KOPT-K1 (cell line): ENCODE measurements around the gene TERT.

ENCODE experiments used
- H3K27ac ChIP-seq: fragments of 200-600 bp; sonication (generic); 2 replicates; pipeline ENCODE4 v1.5.1; 2016; ENCODE audit warnings: antibody characterized with exemption, mild to moderate bottlenecking, low read depth, low read length; ENCODE audit not compliant: poor library complexity, severe bottlenecking
- H3K36me3 ChIP-seq: fragments of 200-600 bp; sonication (generic); 2 replicates; pipeline ENCODE4 v1.5.1; 2017; ENCODE audit warnings: antibody characterized with exemption, mild to moderate bottlenecking, low read length, moderate library complexity; ENCODE audit not compliant: insufficient read depth
- H3K9me3 ChIP-seq: fragments of 200-600 bp; sonication (generic); 2 replicates; pipeline ENCODE4 v1.5.1; 2017; ENCODE audit warnings: antibody characterized with exemption, low read length, mild to moderate bottlenecking; ENCODE audit not compliant: insufficient read depth, poor library complexity, severe bottlenecking

The TERT gene

DNA sequence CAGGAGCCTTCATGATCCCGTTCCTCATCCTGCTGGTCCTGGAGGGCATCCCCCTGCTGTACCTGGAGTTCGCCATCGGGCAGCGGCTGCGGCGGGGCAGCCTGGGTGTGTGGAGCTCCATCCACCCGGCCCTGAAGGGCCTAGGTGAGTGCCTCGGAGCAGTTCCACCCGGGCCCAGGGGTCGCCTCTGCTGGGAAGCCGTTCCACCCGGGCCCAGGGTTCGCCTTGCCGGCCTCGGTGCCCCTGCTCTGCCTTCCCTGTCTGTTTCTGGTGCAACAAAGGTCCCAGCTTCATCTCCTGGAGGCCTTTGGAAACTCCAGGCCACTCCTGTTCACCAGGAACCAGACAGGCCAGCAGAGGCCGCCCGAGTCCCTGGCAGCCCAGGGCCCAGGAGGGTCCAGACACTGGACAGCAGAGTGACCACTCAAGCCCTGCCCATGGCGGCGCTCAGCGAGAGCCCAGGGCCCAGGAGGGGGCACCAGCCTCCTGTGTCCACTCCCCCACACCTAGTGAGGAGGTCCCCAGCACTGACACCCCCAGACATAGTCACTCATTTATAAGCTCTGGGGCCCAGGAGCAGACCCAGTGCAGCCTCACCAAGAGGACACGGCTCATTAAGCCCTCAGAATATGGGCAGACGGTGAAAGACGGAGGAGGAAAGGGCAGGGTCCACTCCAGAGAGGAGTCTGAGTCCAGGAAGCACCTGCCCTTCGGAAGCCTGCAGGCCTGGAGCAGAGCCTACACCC is 86.0 kb downstream of the TERT start:
- Histone ChIP-seq H3K36me3 (no peaks in the 10 kb centered on the region), H3K9me3 (no peaks in the 10 kb centered on the region), H3K27ac (no peak overlapping the region)

DNA sequence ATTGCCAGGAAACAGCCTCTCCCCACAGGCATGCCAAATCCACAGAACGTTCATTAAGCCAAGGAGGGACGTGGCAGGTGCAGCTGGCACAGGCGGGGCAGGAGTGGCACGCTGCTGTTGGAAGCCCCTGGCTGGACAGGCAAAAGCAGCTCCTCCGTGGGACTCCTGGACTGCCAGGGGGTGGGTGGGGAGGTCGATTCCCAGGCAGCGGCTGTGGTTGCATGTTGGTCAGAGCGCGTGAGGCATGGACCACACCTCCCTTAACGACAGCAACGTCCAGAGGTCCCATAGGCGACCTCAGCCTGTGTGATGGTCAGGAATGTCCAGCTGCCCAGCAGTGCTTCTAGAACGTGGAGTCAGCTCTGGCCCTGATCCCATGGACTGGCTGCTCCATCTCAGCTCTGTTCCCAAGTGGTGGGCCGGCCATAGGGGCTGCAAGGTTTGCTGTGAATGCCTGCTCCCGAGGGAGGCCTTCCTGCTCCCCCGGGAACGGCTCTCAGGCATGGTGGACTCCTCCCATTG is 86.6 kb downstream of the TERT start:
- Histone ChIP-seq H3K9me3 (no peaks in the 10 kb centered on the region), H3K27ac (no peak overlapping the region), H3K36me3 (no peaks in the 10 kb centered on the region)

DNA sequence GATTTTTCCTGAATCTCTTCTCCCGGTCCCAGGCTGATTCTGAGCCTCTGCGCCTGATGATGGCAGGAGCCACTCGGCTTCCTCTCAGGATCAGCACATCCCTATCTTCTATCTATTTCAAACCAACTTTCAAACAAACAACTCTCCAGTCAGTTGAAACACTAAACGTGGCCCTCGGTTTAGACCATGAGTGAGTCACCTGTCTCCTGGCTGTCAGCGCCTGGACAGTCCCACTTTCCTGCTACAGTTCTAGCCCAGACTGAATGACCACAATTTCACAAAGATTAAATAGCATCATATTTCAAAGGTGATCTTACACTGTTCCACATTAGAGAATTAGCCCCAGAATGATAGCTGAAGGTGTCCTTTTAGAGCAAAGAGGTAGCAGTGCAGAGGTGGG is 87.3 kb downstream of the TERT start:
- H3K27ac ChIP-seq, result no peak overlapping the region
- no peaks in the 10 kb centered on the region for H3K36me3 ChIP-seq

DNA sequence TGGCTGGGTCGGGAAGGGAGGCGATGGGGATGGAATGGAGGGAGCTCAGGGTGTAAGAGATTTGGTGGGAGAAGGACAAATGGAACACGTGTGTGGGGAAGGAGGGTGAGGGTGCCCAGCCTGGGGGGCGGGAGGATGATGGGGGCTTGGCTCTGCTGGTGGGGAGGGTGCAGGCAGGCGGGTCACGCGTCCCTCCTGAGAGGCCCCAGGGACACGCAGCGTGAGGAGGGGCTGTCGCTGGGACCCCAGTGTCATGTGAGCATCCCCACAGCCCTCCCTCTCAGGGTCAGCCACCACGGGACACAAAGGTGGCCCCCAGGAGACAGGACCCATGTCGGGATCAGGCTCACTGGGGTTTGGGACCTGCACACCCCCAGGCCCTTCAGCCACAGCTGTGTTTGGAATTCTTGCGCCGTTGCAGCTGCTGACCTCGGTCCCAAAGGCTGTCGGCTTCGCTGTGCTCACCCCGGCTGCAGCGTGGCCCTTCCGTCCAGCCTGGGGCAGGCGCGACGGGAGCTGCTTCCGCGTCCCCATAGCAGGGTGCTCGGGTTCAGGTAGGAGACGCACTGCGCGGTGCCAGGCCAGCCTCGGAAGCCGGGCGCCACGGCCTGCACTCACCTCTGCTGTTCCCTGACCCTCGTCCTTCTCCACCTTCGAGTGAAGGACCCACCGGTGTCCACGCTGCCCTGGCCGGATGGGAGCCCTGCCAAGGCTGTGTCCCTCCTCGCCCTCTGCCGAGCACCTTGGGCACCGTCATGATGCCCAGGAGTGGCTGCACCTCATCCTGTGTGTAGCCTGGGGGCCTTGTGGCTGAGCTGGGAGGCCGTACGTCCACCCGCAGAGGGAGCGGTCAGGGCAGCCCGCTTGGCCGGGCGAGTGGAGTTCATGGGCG is 88.1 kb downstream of the TERT start:
- no peak overlapping the region for H3K27ac ChIP-seq
- H3K36me3 ChIP-seq, result no peaks in the 10 kb centered on the region
- H3K9me3 ChIP-seq, result no peaks in the 10 kb centered on the region

More for the DNA sequence above, 87.3 kb downstream of the TERT start:
- H3K9me3 ChIP-seq, result no peaks in the 10 kb centered on the region

DNA sequence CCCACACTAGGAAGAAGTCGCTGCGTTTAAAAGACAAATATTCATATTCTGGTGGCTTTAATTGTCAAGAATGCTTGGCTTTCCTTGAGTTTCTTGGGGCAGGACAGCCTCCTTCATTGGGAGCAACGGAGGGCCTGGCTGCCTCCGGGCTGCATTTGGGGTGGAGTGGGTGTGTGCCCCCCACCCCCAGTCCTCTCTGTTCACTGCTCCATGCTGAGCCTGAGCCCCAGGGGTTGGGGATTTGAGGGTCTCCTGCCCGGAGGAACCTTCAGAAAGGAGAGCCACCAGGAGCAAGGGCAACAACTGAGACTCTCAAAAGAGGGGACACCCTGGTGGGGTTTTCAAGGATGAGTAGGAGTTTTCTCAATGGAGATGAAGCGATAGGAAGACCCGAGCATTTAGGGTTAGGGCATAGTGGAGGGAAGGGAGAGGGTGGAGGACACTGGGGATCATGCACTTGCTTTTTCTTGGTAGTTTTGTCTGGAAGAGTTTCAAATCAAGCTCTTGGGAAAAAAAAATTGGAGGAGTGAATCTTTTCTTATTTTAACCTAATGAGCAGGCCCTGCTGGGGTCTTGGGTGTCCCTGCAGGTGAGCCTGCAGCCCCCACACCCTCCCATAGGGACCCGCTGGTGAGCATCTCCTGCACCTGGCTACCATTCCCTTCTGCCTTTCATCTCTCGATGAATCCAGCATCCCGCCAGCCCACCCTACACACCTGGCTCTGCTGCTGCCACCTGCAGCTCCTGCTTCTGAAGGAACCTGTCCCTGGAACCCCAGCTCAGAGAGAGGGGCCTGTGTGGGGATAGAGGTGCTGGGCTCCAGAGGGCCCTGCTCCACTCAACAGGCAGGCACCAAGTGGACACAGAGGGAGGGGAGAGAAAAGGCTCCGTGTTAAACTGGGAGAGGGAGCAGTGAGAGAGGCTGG is 89.3 kb downstream of the TERT start:
- Histone ChIP-seq H3K36me3 (no peaks in the 10 kb centered on the region), H3K27ac (no peak overlapping the region), H3K9me3 (no peaks in the 10 kb centered on the region)

DNA sequence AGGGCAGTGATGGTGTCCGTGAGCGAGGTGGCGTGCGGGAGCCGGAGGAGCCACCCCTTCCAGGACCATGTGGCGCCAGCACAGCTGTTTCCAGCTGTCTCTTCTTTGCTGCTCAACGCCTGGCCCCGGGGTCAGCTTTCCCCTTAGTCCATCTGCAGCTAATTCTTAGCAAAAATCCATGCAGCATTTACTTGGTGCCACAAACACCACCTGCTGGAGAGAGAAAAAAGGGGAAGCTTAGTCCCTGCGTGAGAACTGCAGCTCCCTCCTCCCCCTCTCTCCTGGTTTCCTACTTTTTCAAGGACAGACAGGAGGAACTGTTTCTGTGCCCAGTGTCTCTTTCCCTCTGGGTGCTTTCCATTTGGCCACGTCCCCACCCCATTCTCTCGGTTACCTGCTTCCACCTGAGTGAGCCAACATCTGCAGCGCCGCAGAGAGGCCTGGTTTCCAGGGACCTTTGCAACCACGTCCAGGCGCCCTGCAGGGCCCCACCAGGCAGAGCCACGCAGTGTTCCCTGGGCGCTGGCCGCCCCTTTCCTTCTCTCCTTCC is 90.1 kb downstream of the TERT start:
- H3K27ac ChIP-seq, result no peak overlapping the region
- no peaks in the 10 kb centered on the region for H3K36me3 ChIP-seq

DNA sequence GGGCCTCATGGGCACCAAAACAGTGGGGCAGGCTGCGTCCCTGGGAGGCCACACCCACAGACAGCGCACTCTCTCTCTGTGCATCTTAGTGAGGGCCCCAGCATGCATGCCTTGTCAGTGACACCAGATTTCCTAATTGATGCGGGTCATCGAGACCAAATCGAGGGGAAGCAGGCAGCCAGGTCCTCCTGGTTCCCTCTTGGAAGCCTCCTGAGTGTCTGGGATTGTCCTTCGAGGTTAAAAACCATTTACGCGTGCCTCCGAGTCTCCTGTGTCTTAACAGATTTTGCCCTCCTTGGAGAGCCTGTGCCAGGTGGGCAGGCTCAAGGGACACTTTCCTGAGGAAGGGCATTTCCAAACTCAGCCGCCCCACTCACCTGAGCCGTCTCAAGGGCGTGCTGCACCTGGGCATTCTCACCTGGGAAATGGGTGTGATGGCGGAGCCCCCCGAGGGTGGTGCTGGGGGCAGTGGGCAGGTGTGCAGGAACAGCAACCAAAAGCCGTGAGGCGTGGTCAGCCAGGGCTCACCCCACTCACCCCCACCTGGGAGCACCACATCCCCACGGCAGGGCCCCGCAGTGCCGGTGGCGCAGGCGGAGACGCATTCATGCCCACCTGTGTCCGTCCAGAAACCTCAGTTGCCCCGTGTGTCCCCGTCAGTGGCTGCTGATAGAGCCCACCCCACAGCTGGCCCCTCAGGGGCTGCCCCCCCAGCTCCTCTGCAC is 90.7 kb downstream of the TERT start:
- Histone ChIP-seq H3K27ac (no peak overlapping the region), H3K9me3 (no peaks in the 10 kb centered on the region), H3K36me3 (no peaks in the 10 kb centered on the region)

More for the DNA sequence above, 90.1 kb downstream of the TERT start:
- no peaks in the 10 kb centered on the region for H3K9me3 ChIP-seq

DNA sequence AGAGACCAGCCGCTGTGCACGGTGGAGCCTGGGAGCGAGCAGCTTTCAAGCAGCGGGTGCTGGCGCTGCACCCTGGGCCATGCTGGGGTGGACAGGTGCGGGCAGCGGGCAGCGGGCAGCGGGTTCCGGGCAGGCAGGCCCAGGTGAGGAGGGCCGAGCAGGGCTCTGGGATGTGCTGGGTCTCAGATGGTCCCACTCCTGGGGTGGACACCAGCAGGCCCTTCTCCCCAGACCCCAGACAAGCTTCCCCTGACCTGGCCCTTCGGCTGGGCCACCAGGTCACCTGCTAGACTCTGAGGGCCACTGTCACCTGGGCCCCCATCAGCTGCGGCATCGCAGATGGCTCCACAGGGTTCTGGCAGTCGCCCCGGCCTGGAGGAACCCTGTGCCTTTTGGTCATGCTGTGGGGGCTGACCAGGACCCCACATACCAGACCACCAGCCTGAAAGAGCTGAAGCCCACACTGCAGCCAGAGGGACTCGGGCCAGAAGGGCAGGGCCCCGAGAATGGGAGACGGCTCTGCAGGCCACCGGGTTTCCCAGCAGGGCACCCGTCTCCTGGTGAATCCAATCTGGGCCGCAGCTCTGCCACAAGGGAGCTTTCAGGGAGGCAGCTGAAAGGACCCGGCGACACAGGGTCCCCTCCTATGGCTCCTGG is 91.4 kb downstream of the TERT start:
- H3K36me3 ChIP-seq, result no peaks in the 10 kb centered on the region
- H3K9me3 ChIP-seq, result no peaks in the 10 kb centered on the region
- H3K27ac ChIP-seq, result no peak overlapping the region
